Upper lobe of left lung (tissue), 6 donors: Measurements from ENCODE around the gene CRY1. TPM values are rescaled to one million over a fixed set of nuclear protein-coding genes. Genes with fewer than 3 reads are reported as not detected.

ENCODE experiments used
- ATAC-seq, 2 donors: fragments of 200-7000 bp; cut with Tn5 transposase; one replicate each; pipeline ENCODE4 v1.9.1; 2022; ENCODE audit warnings: mild to moderate bottlenecking in 2 of 2, moderate library complexity in 2 of 2; ENCODE audit not compliant: low FRiP score in 2 of 2
- DNase-seq, 2 donors: peaks; one replicate each; pipeline ENCODE4 v3.0.0-alpha.2; 2019 to 2020
- H3K27ac ChIP-seq, 4 donors: fragments of 200-600 bp; sonication (generic); one replicate each; pipeline ENCODE4 v1.5.1; 2016 to 2019
- H3K27me3 ChIP-seq, 4 donors: fragments of 200-600 bp; sonication (generic); one replicate each; pipeline ENCODE4 v1.5.1; 2017 to 2019
- H3K36me3 ChIP-seq, 4 donors: fragments of 200-600 bp; sonication (generic); one replicate each; pipeline ENCODE4 v1.5.1; 2016 to 2019
- H3K4me1 ChIP-seq, 4 donors: fragments of 200-600 bp; sonication (generic); one replicate each; pipeline ENCODE4 v1.5.1; 2018 to 2019
- H3K4me3 ChIP-seq, 4 donors: fragments of 200-600 bp; sonication (generic); one replicate each; pipeline ENCODE4 v1.5.1; 2017 to 2019; ENCODE audit warnings: mild to moderate bottlenecking in 2 of 4, moderate library complexity in 1 of 4
- H3K9me3 ChIP-seq, 4 donors: fragments of 200-600 bp; sonication (generic); one replicate each; pipeline ENCODE4 v1.5.1; 2018 to 2019
- CTCF ChIP-seq, 6 experiments: fragments of 450-650 bp in 4 of 6; fragments of 200-600 bp in 2 of 6; sonication (generic) in 2 of 6; IDR thresholded peaks; one replicate each; pipeline ENCODE4 v1.5.1; 2016 to 2019; ENCODE audit warnings: antibody characterized with exemption in 6 of 6
- EP300 ChIP-seq, 4 donors: sonication (generic); formaldehyde crosslinking; IDR thresholded peaks; one replicate each; pipeline ENCODE4 v1.5.1; 2017; ENCODE audit warnings: antibody characterized with exemption in 4 of 4, control low read depth in 2 of 4
- POLR2A ChIP-seq, 4 donors: fragments of 450-650 bp; IDR thresholded peaks; one replicate each; pipeline ENCODE4 v1.5.1; 2016 to 2017; ENCODE audit warnings: antibody characterized with exemption in 4 of 4, mild to moderate bottlenecking in 2 of 4
- POLR2AphosphoS5 ChIP-seq, 2 donors: sonication (generic); formaldehyde crosslinking; IDR thresholded peaks; one replicate each; pipeline ENCODE4 v1.5.1; 2017; ENCODE audit warnings: antibody characterized with exemption in 2 of 2
- WGBS, 2 donors: methylation state at CpG; one replicate each; pipeline ENCODE4 v1.1.5; 2017 to 2018; 5-methylcytosine and 5-hydroxymethylcytosine counted together
- total RNA-seq, 6 donors: library from RNA; depleted of rRNA in 4 of 6; stranded (reverse); fragments of >200 nt in 4 of 6; gene quantifications; one replicate each; pipeline versions ENCODE4 v1.1.0 to v1.2.1, GENCODE V29; 2016 to 2021
- donor health status: DM: no; HTN: no; CAD: no; lungs with moderate emphysema.
- donor health status: DM: no; HTN: yes; CAD: no; lungs with severe emphysema.

The CRY1 gene
- total RNA-seq, 6 donors from 2014 or later: 16.6 to 56.6 (median 42.0) TPM

- Histone ChIP-seq H3K9me3 (peaks cover 0 to 5% (median 0%) of the 10 kb centered on the region in 4 donors), H3K27ac (no peak overlapping the region), H3K4me3 (no peak overlapping the region), H3K27me3 (no peaks in the 10 kb centered on the region), H3K36me3 (no peaks in the 10 kb centered on the region), H3K4me1 (no peaks in the 10 kb centered on the region)
- TF ChIP-seq POLR2A (IDR thresholded peaks at IDR 0.05) (no peak), EP300 (IDR thresholded peaks at IDR 0.05) (no peak), POLR2AphosphoS5 (IDR thresholded peaks at IDR 0.05) (no peak), CTCF (IDR thresholded peaks at IDR 0.05) (no peak)
- WGBS, 2 donors: 83 to 86% methylated on average over 5 of the region's 5 CpGs
- ATAC-seq: no peak
- no peak for DNase-seq
Measured at GRCh38 chr12:107045186-107045585, 48.2 kb downstream of the CRY1 start.

- no peak for ATAC-seq
- TF ChIP-seq EP300 (IDR thresholded peaks at IDR 0.05): no peak
- no peak for TF ChIP-seq CTCF (IDR thresholded peaks at IDR 0.05)
- TF ChIP-seq POLR2A (IDR thresholded peaks at IDR 0.05): no peak
- TF ChIP-seq POLR2AphosphoS5 (IDR thresholded peaks at IDR 0.05): no peak
Measured at GRCh38 chr12:107042801-107043200, 50.5 kb downstream of the CRY1 start.

GRCh38 chr12:107035733-107036132 is 57.6 kb downstream of the CRY1 start:
- TF ChIP-seq EP300 (IDR thresholded peaks at IDR 0.05) (no peak), POLR2AphosphoS5 (IDR thresholded peaks at IDR 0.05) (no peak), POLR2A (IDR thresholded peaks at IDR 0.05) (no peak), CTCF (IDR thresholded peaks at IDR 0.05) (no peak)
- ATAC-seq: no peak

More at GRCh38 chr12:107042801-107043200, 50.5 kb downstream of the CRY1 start:
- no peaks in the 10 kb centered on the region for H3K9me3 ChIP-seq
- DNase-seq: no peak
- no peaks in the 10 kb centered on the region for H3K36me3 ChIP-seq
- H3K4me1 ChIP-seq: peaks cover 0 to 2% (median 0%) of the 10 kb centered on the region in 4 donors
- H3K27ac ChIP-seq: no peak overlapping the region
- WGBS, 2 donors: 82 to 83% methylated on average over 7 to 8 of the region's 8 CpGs
- no peaks in the 10 kb centered on the region for H3K27me3 ChIP-seq
- no peak overlapping the region for H3K4me3 ChIP-seq

GRCh38 chr12:107033758-107034739 is 59.3 kb downstream of the CRY1 start:
- 80 to 84% methylated on average over 9 of the region's 9 CpGs for WGBS, 2 donors
- no peaks in the 10 kb centered on the region for H3K27me3 ChIP-seq
- H3K36me3 ChIP-seq: no peaks in the 10 kb centered on the region
- H3K4me1 ChIP-seq: peaks cover 4 to 25% (median 8%) of the 10 kb centered on the region in 4 donors
- DNase-seq (no peak), ATAC-seq (no peak)
- H3K27ac ChIP-seq: peak overlapping the region in 2 of 4 donors; percentile 12 to 44
- TF ChIP-seq EP300 (IDR thresholded peaks at IDR 0.05): peak in 1 of 4 donors; percentile 67
- TF ChIP-seq POLR2A (IDR thresholded peaks at IDR 0.05): no peak
- no peak overlapping the region for H3K4me3 ChIP-seq
- no peaks in the 10 kb centered on the region for H3K9me3 ChIP-seq

More at GRCh38 chr12:107035733-107036132, 57.6 kb downstream of the CRY1 start:
- DNase-seq: no peak
- peaks cover 2 to 25% (median 4%) of the 10 kb centered on the region in 4 donors for H3K4me1 ChIP-seq
- no peaks in the 10 kb centered on the region for H3K36me3 ChIP-seq
- no peaks in the 10 kb centered on the region for H3K9me3 ChIP-seq
- WGBS, 2 donors: 80 to 94% methylated on average over 2 of the region's 2 CpGs
- H3K4me3 ChIP-seq: no peak overlapping the region
- no peak overlapping the region for H3K27ac ChIP-seq
- no peaks in the 10 kb centered on the region for H3K27me3 ChIP-seq

- no peak for ATAC-seq
- 74 to 93% methylated on average over 7 of the region's 7 CpGs for WGBS, 2 donors
- TF ChIP-seq EP300 (IDR thresholded peaks at IDR 0.05) (no peak), POLR2A (IDR thresholded peaks at IDR 0.05) (no peak), POLR2AphosphoS5 (IDR thresholded peaks at IDR 0.05) (no peak)
- no peaks in the 10 kb centered on the region for H3K27me3 ChIP-seq
- H3K27ac ChIP-seq: no peak overlapping the region
- H3K4me3 ChIP-seq: no peak overlapping the region
- no peaks in the 10 kb centered on the region for H3K36me3 ChIP-seq
- H3K9me3 ChIP-seq: no peaks in the 10 kb centered on the region
- DNase-seq: no peak
- H3K4me1 ChIP-seq: peaks cover 8 to 37% (median 13%) of the 10 kb centered on the region in 4 donors
Measured at GRCh38 chr12:107032266-107032665, 61.1 kb downstream of the CRY1 start.
